HEK293 (cell line): ENCODE data around the gene ACSS1.

Experiments used
- CTCF ChIA-PET: fragments of 350-600 bp; formaldehyde crosslinking; extraction: SDS; loops from one replicate; lab custom pipeline; 2021; ENCODE audit warnings: antibody characterized with exemption; lab: Yijun Ruan, JAX
- POLR2A ChIA-PET: fragments of 300-600 bp; formaldehyde crosslinking; extraction: SDS; loops from one replicate; lab custom pipeline; 2020; ENCODE audit warnings: antibody characterized with exemption, inconsistent platforms; lab: Yijun Ruan, JAX
- H3K27ac ChIP-seq: fragments of 200-500 bp; sonication (Bioruptor generic); 2 replicates; pipeline ENCODE4 v1.5.1; 2014; ENCODE audit warnings: low read depth, low read length, control low read depth, inconsistent platforms; ENCODE audit errors: extremely low read depth
- H3K36me3 ChIP-seq, 2 experiments: fragments of 200-500 bp in 1 of 2; sonication (Bioruptor generic) in 1 of 2; 1 replicate in 1 of 2; 2 replicates in 1 of 2; pipeline ENCODE4 v1.5.1; 2014 to 2017; ENCODE audit warnings: inconsistent platforms in 2 of 2, low read length in 2 of 2; ENCODE audit not compliant: control insufficient read depth in 2 of 2, insufficient read depth in 1 of 2
- H3K4me1 ChIP-seq: fragments of 200-500 bp; sonication (Bioruptor generic); 2 replicates; pipeline ENCODE4 v1.5.1; 2014; ENCODE audit warnings: mild to moderate bottlenecking, low read length, inconsistent platforms; ENCODE audit not compliant: control insufficient read depth, insufficient read depth
- H3K4me3 ChIP-seq: 2 replicates; pipeline ENCODE4 v1.5.1; 2011; ENCODE audit warnings: low read depth, mild to moderate bottlenecking, control low read depth, low read length, moderate library complexity
- H3K9me3 ChIP-seq: fragments of 200-500 bp; sonication (Bioruptor generic); 2 replicates; pipeline ENCODE4 v1.5.1; 2014; ENCODE audit warnings: low read depth, low read length, inconsistent platforms; ENCODE audit not compliant: control insufficient read depth, insufficient read depth
- EGR2 ChIP-seq: fragments of 450-650 bp; formaldehyde crosslinking; IDR thresholded peaks from 2 replicates; pipeline ENCODE4 v1.5.1; 2016; ENCODE audit warnings: low read depth, missing biosample characterization, missing genetic modification characterization
- GFI1B ChIP-seq: fragments of 450-650 bp; formaldehyde crosslinking; IDR thresholded peaks from 2 replicates; pipeline ENCODE4 v1.5.1; 2016; ENCODE audit warnings: missing biosample characterization, missing genetic modification characterization
- GLIS1 ChIP-seq: fragments of 450-650 bp; formaldehyde crosslinking; IDR thresholded peaks from 2 replicates; pipeline ENCODE4 v1.5.1; 2016; ENCODE audit warnings: missing biosample characterization, missing genetic modification characterization
- GLIS2 ChIP-seq: fragments of 450-650 bp; formaldehyde crosslinking; IDR thresholded peaks from 2 replicates; pipeline ENCODE4 v1.5.1; 2016; ENCODE audit warnings: missing biosample characterization, missing genetic modification characterization
- OSR2 ChIP-seq: fragments of 450-650 bp; formaldehyde crosslinking; IDR thresholded peaks from 2 replicates; pipeline ENCODE4 v1.5.1; 2016; ENCODE audit warnings: missing biosample characterization, missing genetic modification characterization
- OVOL3 ChIP-seq: fragments of 450-650 bp; formaldehyde crosslinking; IDR thresholded peaks from 2 replicates; pipeline ENCODE4 v1.5.1; 2016; ENCODE audit warnings: missing biosample characterization, missing genetic modification characterization
- RBAK ChIP-seq: fragments of 450-650 bp; formaldehyde crosslinking; IDR thresholded peaks from 2 replicates; pipeline ENCODE4 v1.5.1; 2016; ENCODE audit warnings: missing biosample characterization, missing genetic modification characterization
- ZBTB17 ChIP-seq: fragments of 450-650 bp; formaldehyde crosslinking; IDR thresholded peaks from 2 replicates; pipeline ENCODE4 v1.5.1; 2016; ENCODE audit warnings: missing biosample characterization, missing genetic modification characterization
- ZBTB8A ChIP-seq: fragments of 450-650 bp; formaldehyde crosslinking; IDR thresholded peaks from 2 replicates; pipeline ENCODE4 v1.5.1; 2016; ENCODE audit warnings: missing biosample characterization, missing genetic modification characterization
- ZFHX2 ChIP-seq: fragments of 450-650 bp; formaldehyde crosslinking; conservative IDR thresholded peaks from 2 replicates; pipeline ENCODE4 v1.5.1; 2016; ENCODE audit warnings: missing biosample characterization, missing genetic modification characterization
- ZIC2 ChIP-seq: fragments of 450-650 bp; formaldehyde crosslinking; IDR thresholded peaks from 2 replicates; pipeline ENCODE4 v1.5.1; 2016; ENCODE audit warnings: missing biosample characterization, missing genetic modification characterization
- ZNF155 ChIP-seq: fragments of 450-650 bp; formaldehyde crosslinking; IDR thresholded peaks from 2 replicates; pipeline ENCODE4 v1.5.1; 2016; ENCODE audit warnings: missing biosample characterization, missing genetic modification characterization
- ZNF335 ChIP-seq: fragments of 450-650 bp; formaldehyde crosslinking; conservative IDR thresholded peaks from 2 replicates; pipeline ENCODE4 v1.5.1; 2016; ENCODE audit warnings: missing biosample characterization, missing genetic modification characterization
- ZNF510 ChIP-seq: fragments of 450-650 bp; formaldehyde crosslinking; IDR thresholded peaks from 2 replicates; pipeline ENCODE4 v1.5.1; 2018; ENCODE audit warnings: mild to moderate bottlenecking, missing genetic modification characterization, missing biosample characterization; ENCODE audit not compliant: insufficient replicate concordance
- ZNF600 ChIP-seq: fragments of 450-650 bp; formaldehyde crosslinking; IDR thresholded peaks from 2 replicates; pipeline ENCODE4 v1.5.1; 2016; ENCODE audit warnings: missing biosample characterization, missing genetic modification characterization
- ZSCAN23 ChIP-seq: fragments of 450-650 bp; formaldehyde crosslinking; IDR thresholded peaks from 2 replicates; pipeline ENCODE4 v1.5.1; 2016; ENCODE audit warnings: missing biosample characterization, missing genetic modification characterization
- ZXDB ChIP-seq: fragments of 450-650 bp; formaldehyde crosslinking; IDR thresholded peaks from 2 replicates; pipeline ENCODE4 v1.5.1; 2016; ENCODE audit warnings: missing biosample characterization, missing genetic modification characterization
- TF ChIP-seq, protein P1 (sequence below): fragments of 450-650 bp; formaldehyde crosslinking; IDR thresholded peaks from 2 replicates; pipeline ENCODE4 v1.5.1; 2016; ENCODE audit warnings: missing biosample characterization, missing genetic modification characterization
- TF ChIP-seq, protein P2 (sequence below): fragments of 450-650 bp; formaldehyde crosslinking; IDR thresholded peaks from 2 replicates; pipeline ENCODE4 v1.5.1; 2016; ENCODE audit warnings: missing biosample characterization, missing genetic modification characterization
- TF ChIP-seq, protein P3 (sequence below): fragments of 450-650 bp; formaldehyde crosslinking; optimal IDR thresholded peaks from 2 replicates; pipeline ENCODE3; 2016; ENCODE audit warnings: missing biosample characterization, mild to moderate bottlenecking, missing genetic modification characterization
- TF ChIP-seq, protein P4 (sequence below): fragments of 450-650 bp; formaldehyde crosslinking; IDR thresholded peaks from 2 replicates; pipeline ENCODE4 v1.5.1; 2016; ENCODE audit warnings: missing biosample characterization, missing genetic modification characterization
- TF ChIP-seq, protein P5 (sequence below): fragments of 450-650 bp; formaldehyde crosslinking; IDR thresholded peaks from 2 replicates; pipeline ENCODE4 v1.5.1; 2016; ENCODE audit warnings: missing biosample characterization, missing genetic modification characterization
- TF ChIP-seq, protein P6 (sequence below): fragments of 450-650 bp; formaldehyde crosslinking; IDR thresholded peaks from 2 replicates; pipeline ENCODE4 v1.5.1; 2017; ENCODE audit warnings: missing biosample characterization, missing genetic modification characterization
- TF ChIP-seq, protein P7 (sequence below): fragments of 450-650 bp; formaldehyde crosslinking; IDR thresholded peaks from 2 replicates; pipeline ENCODE4 v1.5.1; 2016; ENCODE audit warnings: missing biosample characterization, missing genetic modification characterization

Gene ACSS1

DNA sequence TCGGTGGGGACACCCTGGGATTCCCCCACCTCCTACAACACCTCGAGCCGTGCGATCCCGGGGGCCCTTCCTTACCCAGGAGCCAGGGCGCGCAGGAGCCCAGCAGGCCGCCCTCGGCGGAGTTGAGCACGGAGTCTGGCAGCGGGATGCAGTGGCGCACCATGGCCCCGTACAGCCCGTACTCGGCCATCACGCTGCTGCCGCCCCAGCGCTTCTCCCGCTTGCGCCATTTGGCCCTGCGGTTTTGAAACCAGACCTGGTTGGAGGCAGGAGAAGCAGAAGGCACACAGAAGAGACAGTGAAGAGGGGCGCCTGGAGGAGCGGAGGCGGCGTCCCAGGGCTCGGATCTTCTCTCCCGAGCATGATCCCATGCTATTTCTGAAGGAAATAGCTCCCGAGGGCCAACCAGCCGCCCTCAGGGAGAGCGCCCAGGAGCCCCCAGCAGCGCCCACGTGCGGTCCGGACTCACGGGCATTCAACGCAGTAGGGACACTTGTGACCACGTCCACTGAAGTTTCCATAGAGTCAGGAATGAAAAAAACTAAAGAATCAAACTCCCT, 19.8 kb upstream of the ACSS1 start:
- H3K27ac ChIP-seq, result no peak overlapping the region
- CTCF ChIA-PET, result interaction anchor here (1.1 to 1.2 kb wide), 3 partner anchors 27 to 155 kb away, joined by 3 read pairs; no protein-coding TSS in a partner anchor
- POLR2A ChIA-PET, result no interaction called here
- H3K4me3 ChIP-seq, result no peak overlapping the region; the same call in 1 of the 2 replicates
- no peaks in the 10 kb centered on the region for H3K36me3 ChIP-seq
- peaks cover 5% of the 10 kb centered on the region; the same call in 1 of the 2 replicates for H3K4me1 ChIP-seq
- H3K9me3 ChIP-seq, result no peaks in the 10 kb centered on the region
- peak; percentile 49 for TF ChIP-seq ZFHX2
- TF ChIP-seq OVOL3, result no peak
- TF ChIP-seq, protein P1, sequence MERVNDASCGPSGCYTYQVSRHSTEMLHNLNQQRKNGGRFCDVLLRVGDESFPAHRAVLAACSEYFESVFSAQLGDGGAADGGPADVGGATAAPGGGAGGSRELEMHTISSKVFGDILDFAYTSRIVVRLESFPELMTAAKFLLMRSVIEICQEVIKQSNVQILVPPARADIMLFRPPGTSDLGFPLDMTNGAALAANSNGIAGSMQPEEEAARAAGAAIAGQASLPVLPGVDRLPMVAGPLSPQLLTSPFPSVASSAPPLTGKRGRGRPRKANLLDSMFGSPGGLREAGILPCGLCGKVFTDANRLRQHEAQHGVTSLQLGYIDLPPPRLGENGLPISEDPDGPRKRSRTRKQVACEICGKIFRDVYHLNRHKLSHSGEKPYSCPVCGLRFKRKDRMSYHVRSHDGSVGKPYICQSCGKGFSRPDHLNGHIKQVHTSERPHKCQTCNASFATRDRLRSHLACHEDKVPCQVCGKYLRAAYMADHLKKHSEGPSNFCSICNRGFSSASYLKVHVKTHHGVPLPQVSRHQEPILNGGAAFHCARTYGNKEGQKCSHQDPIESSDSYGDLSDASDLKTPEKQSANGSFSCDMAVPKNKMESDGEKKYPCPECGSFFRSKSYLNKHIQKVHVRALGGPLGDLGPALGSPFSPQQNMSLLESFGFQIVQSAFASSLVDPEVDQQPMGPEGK (tag by site-specific recombination), result peak; percentile 49; the same call in 1 of the 2 replicates
- TF ChIP-seq ZBTB8A, result peak; percentile 49; the same call in 1 of the 2 replicates
- TF ChIP-seq, protein P2, sequence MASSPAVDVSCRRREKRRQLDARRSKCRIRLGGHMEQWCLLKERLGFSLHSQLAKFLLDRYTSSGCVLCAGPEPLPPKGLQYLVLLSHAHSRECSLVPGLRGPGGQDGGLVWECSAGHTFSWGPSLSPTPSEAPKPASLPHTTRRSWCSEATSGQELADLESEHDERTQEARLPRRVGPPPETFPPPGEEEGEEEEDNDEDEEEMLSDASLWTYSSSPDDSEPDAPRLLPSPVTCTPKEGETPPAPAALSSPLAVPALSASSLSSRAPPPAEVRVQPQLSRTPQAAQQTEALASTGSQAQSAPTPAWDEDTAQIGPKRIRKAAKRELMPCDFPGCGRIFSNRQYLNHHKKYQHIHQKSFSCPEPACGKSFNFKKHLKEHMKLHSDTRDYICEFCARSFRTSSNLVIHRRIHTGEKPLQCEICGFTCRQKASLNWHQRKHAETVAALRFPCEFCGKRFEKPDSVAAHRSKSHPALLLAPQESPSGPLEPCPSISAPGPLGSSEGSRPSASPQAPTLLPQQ (tag by site-specific recombination), result peak; percentile 74
- TF ChIP-seq, protein P3, sequence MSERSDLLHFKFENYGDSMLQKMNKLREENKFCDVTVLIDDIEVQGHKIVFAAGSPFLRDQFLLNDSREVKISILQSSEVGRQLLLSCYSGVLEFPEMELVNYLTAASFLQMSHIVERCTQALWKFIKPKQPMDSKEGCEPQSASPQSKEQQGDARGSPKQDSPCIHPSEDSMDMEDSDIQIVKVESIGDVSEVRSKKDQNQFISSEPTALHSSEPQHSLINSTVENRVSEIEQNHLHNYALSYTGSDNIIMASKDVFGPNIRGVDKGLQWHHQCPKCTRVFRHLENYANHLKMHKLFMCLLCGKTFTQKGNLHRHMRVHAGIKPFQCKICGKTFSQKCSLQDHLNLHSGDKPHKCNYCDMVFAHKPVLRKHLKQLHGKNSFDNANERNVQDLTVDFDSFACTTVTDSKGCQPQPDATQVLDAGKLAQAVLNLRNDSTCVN (tag by site-specific recombination), result peak; percentile 58
- peak; percentile 24; the same call in 1 of the 2 replicates for TF ChIP-seq ZXDB
- peak; percentile 74 for TF ChIP-seq ZNF335 (tag by site-specific recombination)
- TF ChIP-seq ZNF600 (tag by site-specific recombination), result 0 out of 2 replicates have a peak, but pooled peaks have one; percentile 29
- no peak for TF ChIP-seq RBAK
- TF ChIP-seq ZIC2, result peak; percentile 91
- TF ChIP-seq EGR2 (tag by site-specific recombination), result peak; percentile 24; the same call in 1 of the 2 replicates
- TF ChIP-seq ZSCAN23, result no peak
- TF ChIP-seq GLIS1, result peak; percentile 89
- 0 out of 2 replicates have a peak, but pooled peaks have one; percentile 17 for TF ChIP-seq OSR2
- TF ChIP-seq, protein P4, sequence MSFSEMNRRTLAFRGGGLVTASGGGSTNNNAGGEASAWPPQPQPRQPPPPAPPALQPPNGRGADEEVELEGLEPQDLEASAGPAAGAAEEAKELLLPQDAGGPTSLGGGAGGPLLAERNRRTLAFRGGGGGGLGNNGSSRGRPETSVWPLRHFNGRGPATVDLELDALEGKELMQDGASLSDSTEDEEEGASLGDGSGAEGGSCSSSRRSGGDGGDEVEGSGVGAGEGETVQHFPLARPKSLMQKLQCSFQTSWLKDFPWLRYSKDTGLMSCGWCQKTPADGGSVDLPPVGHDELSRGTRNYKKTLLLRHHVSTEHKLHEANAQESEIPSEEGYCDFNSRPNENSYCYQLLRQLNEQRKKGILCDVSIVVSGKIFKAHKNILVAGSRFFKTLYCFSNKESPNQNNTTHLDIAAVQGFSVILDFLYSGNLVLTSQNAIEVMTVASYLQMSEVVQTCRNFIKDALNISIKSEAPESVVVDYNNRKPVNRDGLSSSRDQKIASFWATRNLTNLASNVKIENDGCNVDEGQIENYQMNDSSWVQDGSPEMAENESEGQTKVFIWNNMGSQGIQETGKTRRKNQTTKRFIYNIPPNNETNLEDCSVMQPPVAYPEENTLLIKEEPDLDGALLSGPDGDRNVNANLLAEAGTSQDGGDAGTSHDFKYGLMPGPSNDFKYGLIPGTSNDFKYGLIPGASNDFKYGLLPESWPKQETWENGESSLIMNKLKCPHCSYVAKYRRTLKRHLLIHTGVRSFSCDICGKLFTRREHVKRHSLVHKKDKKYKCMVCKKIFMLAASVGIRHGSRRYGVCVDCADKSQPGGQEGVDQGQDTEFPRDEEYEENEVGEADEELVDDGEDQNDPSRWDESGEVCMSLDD (tag by site-specific recombination), result no peak
- TF ChIP-seq, protein P5, sequence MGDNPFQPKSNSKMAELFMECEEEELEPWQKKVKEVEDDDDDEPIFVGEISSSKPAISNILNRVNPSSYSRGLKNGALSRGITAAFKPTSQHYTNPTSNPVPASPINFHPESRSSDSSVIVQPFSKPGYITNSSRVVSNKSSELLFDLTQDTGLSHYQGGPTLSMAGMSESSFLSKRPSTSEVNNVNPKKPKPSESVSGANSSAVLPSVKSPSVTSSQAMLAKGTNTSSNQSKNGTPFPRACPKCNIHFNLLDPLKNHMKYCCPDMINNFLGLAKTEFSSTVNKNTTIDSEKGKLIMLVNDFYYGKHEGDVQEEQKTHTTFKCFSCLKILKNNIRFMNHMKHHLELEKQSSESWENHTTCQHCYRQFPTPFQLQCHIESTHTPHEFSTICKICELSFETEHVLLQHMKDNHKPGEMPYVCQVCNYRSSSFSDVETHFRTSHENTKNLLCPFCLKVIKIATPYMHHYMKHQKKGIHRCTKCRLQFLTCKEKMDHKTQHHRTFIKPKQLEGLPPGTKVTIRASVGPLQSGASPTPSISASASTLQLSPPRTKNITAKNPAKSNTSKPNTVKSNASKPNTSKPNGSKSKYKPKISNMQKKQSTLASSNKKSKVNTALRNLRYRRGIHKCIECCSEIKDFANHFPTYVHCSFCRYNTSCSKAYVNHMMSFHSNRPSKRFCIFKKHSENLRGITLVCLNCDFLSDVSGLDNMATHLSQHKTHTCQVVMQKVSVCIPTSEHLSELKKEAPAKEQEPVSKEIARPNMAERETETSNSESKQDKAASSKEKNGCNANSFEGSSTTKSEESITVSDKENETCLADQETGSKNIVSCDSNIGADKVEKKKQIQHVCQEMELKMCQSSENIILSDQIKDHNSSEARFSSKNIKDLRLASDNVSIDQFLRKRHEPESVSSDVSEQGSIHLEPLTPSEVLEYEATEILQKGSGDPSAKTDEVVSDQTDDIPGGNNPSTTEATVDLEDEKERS (tag by site-specific recombination), result no peak
- TF ChIP-seq ZBTB17 (tag by site-specific recombination), result peak; percentile 81
- TF ChIP-seq GFI1B (tag by site-specific recombination), result no peak
- no peak for TF ChIP-seq ZNF155
- no peak for TF ChIP-seq ZNF510 (tag by site-specific recombination)
- TF ChIP-seq, protein P6, sequence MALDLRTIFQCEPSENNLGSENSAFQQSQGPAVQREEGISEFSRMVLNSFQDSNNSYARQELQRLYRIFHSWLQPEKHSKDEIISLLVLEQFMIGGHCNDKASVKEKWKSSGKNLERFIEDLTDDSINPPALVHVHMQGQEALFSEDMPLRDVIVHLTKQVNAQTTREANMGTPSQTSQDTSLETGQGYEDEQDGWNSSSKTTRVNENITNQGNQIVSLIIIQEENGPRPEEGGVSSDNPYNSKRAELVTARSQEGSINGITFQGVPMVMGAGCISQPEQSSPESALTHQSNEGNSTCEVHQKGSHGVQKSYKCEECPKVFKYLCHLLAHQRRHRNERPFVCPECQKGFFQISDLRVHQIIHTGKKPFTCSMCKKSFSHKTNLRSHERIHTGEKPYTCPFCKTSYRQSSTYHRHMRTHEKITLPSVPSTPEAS (tag by site-specific recombination), result no peak
- TF ChIP-seq, protein P7, sequence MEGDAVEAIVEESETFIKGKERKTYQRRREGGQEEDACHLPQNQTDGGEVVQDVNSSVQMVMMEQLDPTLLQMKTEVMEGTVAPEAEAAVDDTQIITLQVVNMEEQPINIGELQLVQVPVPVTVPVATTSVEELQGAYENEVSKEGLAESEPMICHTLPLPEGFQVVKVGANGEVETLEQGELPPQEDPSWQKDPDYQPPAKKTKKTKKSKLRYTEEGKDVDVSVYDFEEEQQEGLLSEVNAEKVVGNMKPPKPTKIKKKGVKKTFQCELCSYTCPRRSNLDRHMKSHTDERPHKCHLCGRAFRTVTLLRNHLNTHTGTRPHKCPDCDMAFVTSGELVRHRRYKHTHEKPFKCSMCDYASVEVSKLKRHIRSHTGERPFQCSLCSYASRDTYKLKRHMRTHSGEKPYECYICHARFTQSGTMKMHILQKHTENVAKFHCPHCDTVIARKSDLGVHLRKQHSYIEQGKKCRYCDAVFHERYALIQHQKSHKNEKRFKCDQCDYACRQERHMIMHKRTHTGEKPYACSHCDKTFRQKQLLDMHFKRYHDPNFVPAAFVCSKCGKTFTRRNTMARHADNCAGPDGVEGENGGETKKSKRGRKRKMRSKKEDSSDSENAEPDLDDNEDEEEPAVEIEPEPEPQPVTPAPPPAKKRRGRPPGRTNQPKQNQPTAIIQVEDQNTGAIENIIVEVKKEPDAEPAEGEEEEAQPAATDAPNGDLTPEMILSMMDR (tag by site-specific recombination), result peak; percentile 76; the same call in 1 of the 2 replicates
- TF ChIP-seq GLIS2 (tag by site-specific recombination), result peak; percentile 83
